Measurements from ENCODE around the gene URM1. TPM values are rescaled to one million over a fixed set of nuclear protein-coding genes. Genes with fewer than 3 reads are reported as not detected.

The URM1 gene
- polyA plus RNA-seq, 1 donor from 2014 or later, result 80.8 TPM

- H3K79me2 ChIP-seq (replicated peaks; ENCODE audit: insufficient read depth, low read length), result no peaks in the 10 kb centered on the region
- H3K27me3 ChIP-seq (ENCODE audit: insufficient read depth, low read depth, low read length), result peaks cover 39% of the 10 kb centered on the region
- no peaks in the 10 kb centered on the region for H3K9me2 ChIP-seq (ENCODE audit: insufficient read depth, low read length)
- no peak overlapping the region for H2AFZ ChIP-seq (ENCODE audit: low read depth, low read length)
- no peak for TF ChIP-seq POLR2AphosphoS5 (IDR thresholded peaks at IDR 0.05)
- TF ChIP-seq REST (IDR thresholded peaks at IDR 0.05; ENCODE audit: borderline replicate concordance), result no peak
- TF ChIP-seq EZH2 (IDR thresholded peaks at IDR 0.05; ENCODE audit: borderline replicate concordance, insufficient read depth, low read length, poor library complexity, severe bottlenecking), result no peak
- no peak for TF ChIP-seq TAF1 (IDR thresholded peaks at IDR 0.05; ENCODE audit: low read depth)
- TF ChIP-seq EP300 (conservative IDR thresholded peaks at IDR 0.05; ENCODE audit: poor library complexity, severe bottlenecking), result no peak
- no peak for TF ChIP-seq SMC3 (conservative IDR thresholded peaks at IDR 0.05; ENCODE audit: poor library complexity)
- TF ChIP-seq CTCF (IDR thresholded peaks at IDR 0.05; ENCODE audit: poor library complexity, severe bottlenecking), result no peak
- TF ChIP-seq RAD21 (conservative IDR thresholded peaks at IDR 0.05), result no peak
- no peak for TF ChIP-seq MXI1 (conservative IDR thresholded peaks at IDR 0.05; ENCODE audit: poor library complexity, severe bottlenecking)
- H3K27ac ChIP-seq (ENCODE audit: low read length), result no peak overlapping the region
- no peaks in the 10 kb centered on the region for H3F3A ChIP-seq (ENCODE audit: insufficient read depth, low read length, poor library complexity, severe bottlenecking)
- H3K4me3 ChIP-seq (ENCODE audit: low read length), result no peak overlapping the region
- no peaks in the 10 kb centered on the region for H4K20me1 ChIP-seq (ENCODE audit: insufficient read depth)
- H3K4me2 ChIP-seq (ENCODE audit: low read length), result no peak overlapping the region
- no peaks in the 10 kb centered on the region for H3K9me3 ChIP-seq (ENCODE audit: low read length)
- no peaks in the 10 kb centered on the region for H3K36me3 ChIP-seq (ENCODE audit: insufficient read depth, low read length)
- H3K9ac ChIP-seq (ENCODE audit: low read length), result no peak overlapping the region
Observed at GRCh38 chr9:128409450-128409849, 38.3 kb downstream of the URM1 start.

GRCh38 chr9:128409978-128410377 lies 38.8 kb downstream of the URM1 start:
- Histone ChIP-seq H3K9me2 (ENCODE audit: insufficient read depth, low read length) (no peaks in the 10 kb centered on the region), H3F3A (ENCODE audit: insufficient read depth, low read length, poor library complexity, severe bottlenecking) (no peaks in the 10 kb centered on the region), H3K27ac (ENCODE audit: low read length) (no peak overlapping the region), H3K36me3 (ENCODE audit: insufficient read depth, low read length) (no peaks in the 10 kb centered on the region), H3K9me3 (ENCODE audit: low read length) (no peaks in the 10 kb centered on the region), H3K27me3 (ENCODE audit: insufficient read depth, low read depth, low read length) (peaks cover 44% of the 10 kb centered on the region), H3K4me3 (ENCODE audit: low read length) (no peak overlapping the region), H2AFZ (ENCODE audit: low read depth, low read length) (no peak overlapping the region), H3K9ac (ENCODE audit: low read length) (no peak overlapping the region), H3K79me2 (replicated peaks; ENCODE audit: insufficient read depth, low read length) (no peaks in the 10 kb centered on the region), H3K4me2 (ENCODE audit: low read length) (no peak overlapping the region), H4K20me1 (ENCODE audit: insufficient read depth) (no peaks in the 10 kb centered on the region)
- TF ChIP-seq EP300 (conservative IDR thresholded peaks at IDR 0.05; ENCODE audit: poor library complexity, severe bottlenecking) (no peak), EZH2 (IDR thresholded peaks at IDR 0.05; ENCODE audit: borderline replicate concordance, insufficient read depth, low read length, poor library complexity, severe bottlenecking) (no peak), RAD21 (conservative IDR thresholded peaks at IDR 0.05) (no peak), REST (IDR thresholded peaks at IDR 0.05; ENCODE audit: borderline replicate concordance) (no peak), TAF1 (IDR thresholded peaks at IDR 0.05; ENCODE audit: low read depth) (no peak), SMC3 (conservative IDR thresholded peaks at IDR 0.05; ENCODE audit: poor library complexity) (no peak)
